K562 (cell line): ENCODE measurements around the gene CAPN5. TPM values are rescaled to one million over a fixed set of nuclear protein-coding genes. Genes with fewer than 3 reads are reported as not detected.

Source experiments
- ADNP ChIP-seq: fragments of 200-800 bp; sonication (Bioruptor generic); IDR thresholded peaks from 2 replicates; pipeline ENCODE4 v1.6.1; 2016; ENCODE audit warnings: missing genetic modification characterization, missing compliant biosample characterization
- BDP1 ChIP-seq: IDR thresholded peaks from 3 replicates; pipeline ENCODE4 v1.6.1; 2011; ENCODE audit not compliant: insufficient read length, insufficient read depth
- CEBPG ChIP-seq, 3 experiments: fragments of 200-800 bp in 1 of 3; sonication (Bioruptor generic) in 1 of 3; sonication (generic) in 1 of 3; formaldehyde crosslinking in 1 of 3; IDR thresholded peaks in 2 of 3; conservative IDR thresholded peaks in 1 of 3; 2 replicates each; pipeline versions ENCODE4 v1.6.1 to v1.8.0; 2016 to 2022; ENCODE audit warnings: missing compliant biosample characterization in 2 of 3, missing genetic modification characterization in 2 of 3, mild to moderate bottlenecking in 1 of 3, missing genetic modification reagents in 1 of 3
- CHD2 ChIP-seq: IDR thresholded peaks from 2 replicates; pipeline ENCODE4 v1.6.1; 2011; ENCODE audit warnings: low read depth, low read length
- CREM ChIP-seq: IDR thresholded peaks from 2 replicates; pipeline ENCODE4 v1.6.1; 2014; ENCODE audit warnings: antibody characterized with exemption, low read depth
- DPF2 ChIP-seq: fragments of 450-650 bp; IDR thresholded peaks from 2 replicates; pipeline ENCODE4 v1.6.1; 2016
- ETS1 ChIP-seq: conservative IDR thresholded peaks from 2 replicates; pipeline ENCODE4 v1.6.1; 2011; ENCODE audit warnings: low read depth, mild to moderate bottlenecking, low read length; ENCODE audit not compliant: control insufficient read depth
- GATA2 ChIP-seq: sonication (generic); formaldehyde crosslinking; IDR thresholded peaks from 2 replicates; pipeline ENCODE4 v1.4.0; 2020; ENCODE audit warnings: mild to moderate bottlenecking, missing genetic modification reagents
- HIVEP1 ChIP-seq: fragments of 250-450 bp; sonication (Bioruptor Pico); IDR thresholded peaks from 2 replicates; pipeline ENCODE4 v1.4.0; 2020; ENCODE audit warnings: mild to moderate bottlenecking
- JUNB ChIP-seq: fragments of 450-650 bp; formaldehyde crosslinking; conservative IDR thresholded peaks from 2 replicates; pipeline ENCODE4 v1.4.0; 2020; ENCODE audit warnings: mild to moderate bottlenecking
- LCOR ChIP-seq: sonication (generic); formaldehyde crosslinking; IDR thresholded peaks from 2 replicates; pipeline ENCODE4 v1.8.0; 2022; ENCODE audit warnings: mild to moderate bottlenecking, missing genetic modification reagents
- NEUROD1 ChIP-seq: fragments of 150-350 bp; IDR thresholded peaks from 2 replicates; pipeline ENCODE4 v1.6.1; 2014; ENCODE audit warnings: borderline replicate concordance, low read length, low read depth; ENCODE audit not compliant: partially characterized antibody
- POLR2A ChIP-seq: fragments of 450-650 bp; conservative IDR thresholded peaks from 2 replicates; pipeline ENCODE4 v1.6.1; 2016
- RAD51 ChIP-seq: fragments of 450-650 bp; IDR thresholded peaks from 2 replicates; pipeline ENCODE4 v1.7.1; 2016; ENCODE audit warnings: low read depth, mild to moderate bottlenecking, borderline replicate concordance
- RFX5 ChIP-seq: IDR thresholded peaks from 2 replicates; pipeline ENCODE4 v1.6.1; 2011; ENCODE audit warnings: low read depth, mild to moderate bottlenecking, improper control_type of control experiment, low read length
- STAT6 ChIP-seq: sonication (generic); formaldehyde crosslinking; IDR thresholded peaks from 2 replicates; pipeline ENCODE4 v1.8.1; 2023; ENCODE audit warnings: mild to moderate bottlenecking, missing genetic modification reagents
- TAF7 ChIP-seq: fragments of 450-650 bp; IDR thresholded peaks from 2 replicates; pipeline ENCODE4 v1.6.1; 2016; ENCODE audit warnings: missing genetic modification characterization, missing compliant biosample characterization
- TRIM28 ChIP-seq: fragments of 450-650 bp; IDR thresholded peaks from 2 replicates; pipeline ENCODE4 v1.6.1; 2017
- XRCC5 ChIP-seq: fragments of 200-400 bp; formaldehyde crosslinking; IDR thresholded peaks from 2 replicates; pipeline ENCODE4 v1.6.1; 2017; ENCODE audit warnings: low read depth, mild to moderate bottlenecking, low read length
- ZBTB7A ChIP-seq: IDR thresholded peaks from 2 replicates; pipeline ENCODE4 v1.6.1; 2011; ENCODE audit warnings: low read depth, mild to moderate bottlenecking, low read length, moderate library complexity, borderline replicate concordance; ENCODE audit not compliant: control insufficient read depth
- ZBTB8A ChIP-seq: fragments of 450-650 bp; IDR thresholded peaks from 2 replicates; pipeline ENCODE4 v1.6.1; 2018; ENCODE audit warnings: mild to moderate bottlenecking, moderate library complexity; ENCODE audit not compliant: partially characterized antibody
- ZEB2 ChIP-seq: fragments of 450-650 bp; IDR thresholded peaks from 2 replicates; pipeline ENCODE4 v1.6.1; 2016
- ZFP91 ChIP-seq: sonication (generic); formaldehyde crosslinking; IDR thresholded peaks from 2 replicates; pipeline ENCODE4 v1.8.0; 2022; ENCODE audit warnings: mild to moderate bottlenecking, missing genetic modification reagents
- ZNF175 ChIP-seq: fragments of 200-800 bp; sonication (Bioruptor generic); IDR thresholded peaks from 2 replicates; pipeline ENCODE4 v1.6.1; 2016; ENCODE audit warnings: low read depth, mild to moderate bottlenecking, missing genetic modification characterization, missing compliant biosample characterization
- ZNF311 ChIP-seq: fragments of 250-450 bp; sonication (Bioruptor Pico); IDR thresholded peaks from 2 replicates; pipeline ENCODE4 v1.4.0; 2020; ENCODE audit warnings: mild to moderate bottlenecking, moderate library complexity
- polyA plus RNA-seq, 8 experiments: library from polyadenylated mRNA; depleted of rRNA in 4 of 8; stranded (reverse) in 5 of 8; unstranded in 3 of 8; fragments of >200 nt; fragmentation: Nextera tagmentation in 2 of 8; fragmentation: Illumina TruSeq in 1 of 8; extraction: Ambion mirVana in 2 of 8; extraction: Trizol in 1 of 8; gene quantifications; 2 replicates each; pipeline versions ENCODE4 v1.2.1 to v1.2.3, GENCODE V29; 2011 to 2014; ENCODE audit warnings: inconsistent platforms in 1 of 8, missing spikeins in 1 of 8
- total RNA-seq, 7 experiments: library from RNA; depleted of rRNA in 6 of 7; stranded (reverse); fragments of >200 nt in 6 of 7; fragmentation: Illumina TruSeq in 2 of 7; extraction: Trizol in 2 of 7; gene quantifications; 2 replicates each; pipeline versions ENCODE4 v1.2.1 to v1.2.3, GENCODE V29; 2011 to 2021; ENCODE audit warnings: low replicate concordance in 1 of 7

CAPN5 gene
- total and polyA plus RNA-seq, 9 of the 15 experiments (the other 6 are each of a cell fraction or from before 2014, with no cell fraction given): 0.04 to 0.44 (median 0.14) TPM; not detected in 2

GRCh38 chr11:77038029-77038824 is 28.5 kb upstream of the CAPN5 start (continued):
- TF ChIP-seq ETS1 (no peak), BDP1 (no peak), LCOR (CRISPR knock-in tag) (no peak), ZFP91 (no peak), STAT6 (CRISPR knock-in tag) (no peak), JUNB (CRISPR knock-in tag) (no peak), ADNP (tag) (no peak), TAF7 (no peak), CEBPG (CRISPR knock-in tag; IDR thresholded peaks at IDR 0.05) (no peak), CEBPG (tag; conservative IDR thresholded peaks at IDR 0.05 in 1 of 2, IDR thresholded peaks at IDR 0.05 in 1 of 2) (no peak), GATA2 (CRISPR knock-in tag) (no peak), ZNF311 (CRISPR knock-in tag) (no peak), ZNF175 (CRISPR knock-in tag) (no peak), RFX5 (no peak), TRIM28 (no peak), CREM (no peak), ZBTB8A (no peak), HIVEP1 (no peak), ZBTB7A (0 out of 2 replicates have a peak, but pooled peaks have one; percentile 57), RAD51 (no peak), CHD2 (no peak), DPF2 (peak; percentile 89), NEUROD1 (no peak), XRCC5 (no peak), ZEB2 (peak; percentile 62; the same call in 1 of the 2 replicates), POLR2A (no peak)
